Measurements from ENCODE around the gene COL9A3.

The COL9A3 gene

DNA sequence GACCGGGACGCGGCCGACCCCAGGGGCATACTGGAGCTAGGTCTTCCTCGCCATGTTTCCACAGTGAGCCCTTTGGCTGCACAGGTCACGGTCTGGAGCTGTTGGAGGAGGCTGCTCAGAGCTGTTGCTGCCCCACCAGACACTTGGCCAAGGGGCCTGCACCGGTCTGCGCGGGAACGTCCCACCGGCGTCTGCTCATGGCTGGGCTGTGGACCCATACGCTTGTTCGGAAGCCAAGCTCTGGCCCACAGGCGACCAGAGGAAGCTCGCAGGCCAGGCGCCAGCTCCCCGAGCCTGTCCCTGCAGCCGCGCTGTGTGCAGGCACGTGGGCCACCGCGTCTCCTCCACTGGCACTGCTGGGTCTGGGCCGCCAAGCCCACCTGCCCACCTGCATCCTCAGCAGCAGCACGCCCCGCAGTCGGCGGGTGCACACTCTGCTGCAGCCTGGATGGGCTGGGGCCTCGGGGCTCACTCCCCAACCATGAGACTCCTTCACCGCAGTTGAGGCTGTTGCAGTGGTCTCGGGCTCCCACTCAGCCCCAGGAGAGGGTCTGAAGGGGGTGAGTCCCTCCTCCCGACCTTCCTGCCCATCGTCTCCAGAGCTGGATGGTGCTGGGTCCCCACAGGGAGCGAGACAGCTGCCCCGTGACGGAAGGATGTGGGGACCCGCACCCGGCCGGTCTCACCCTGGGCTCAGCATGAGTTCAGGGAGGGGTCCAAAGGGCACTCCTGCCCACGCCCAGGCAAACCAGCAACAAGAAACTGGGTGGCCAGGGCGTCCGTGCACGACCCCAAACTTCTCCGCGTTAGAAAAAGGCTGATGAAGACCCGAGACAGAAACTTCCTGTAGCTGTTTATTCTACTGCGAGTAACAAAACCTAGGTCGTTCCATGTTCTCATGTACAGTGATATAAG, 60.3 kb downstream of the COL9A3 start:
- peak overlapping the region; percentile 53 for H2AK5ac ChIP-seq (ENCODE audit: low read depth, low read length)
- H2BK120ac ChIP-seq (ENCODE audit: low read depth, low read length) = no peak overlapping the region
- H2BK5ac ChIP-seq (ENCODE audit: low read length) = no peak overlapping the region
- H3K27me3 ChIP-seq (ENCODE audit: control insufficient read depth in 3 of 3, insufficient read depth in 3 of 3, low read depth in 1 of 3, low read length in 3 of 3) = peaks cover 0 to 6% (median 0%) of the 10 kb centered on the region in 3 experiments
- H2AFZ ChIP-seq (ENCODE audit: low read length) = no peak overlapping the region
- no peak for DNase-seq (ENCODE audit: low spot score)
- WGBS, 2 donors (ENCODE audit: extremely low coverage in 2 of 2, insufficient read length in 2 of 2, insufficient replicate concordance in 1 of 2) = no CpG with 5 or more reads among the region's 48 CpGs
- peak overlapping the region; percentile 53 for H3K9ac ChIP-seq (ENCODE audit: low read depth, low read length, poor library complexity)
- peak overlapping the region; percentile 53 for H3K18ac ChIP-seq (ENCODE audit: low read length)
- peaks cover 0 to 8% of the 10 kb centered on the region in 2 donors for H3K4me1 ChIP-seq (ENCODE audit: control insufficient read depth in 2 of 2, insufficient read depth in 1 of 2, low read depth in 1 of 2, low read length in 2 of 2)
- H3K79me1 ChIP-seq (ENCODE audit: low read depth, low read length) = no peaks in the 10 kb centered on the region
- H3K27ac ChIP-seq (replicated peaks; ENCODE audit: low read length) = peak overlapping the region; percentile 14
- no peak overlapping the region for H3K4me3 ChIP-seq (ENCODE audit: low read length in 2 of 2)
- H3K14ac ChIP-seq (ENCODE audit: low read length) = no peak overlapping the region
- no peak overlapping the region for H3K4me2 ChIP-seq (ENCODE audit: insufficient read depth, low read length, poor library complexity, severe bottlenecking)
- H2BK12ac ChIP-seq (ENCODE audit: low read length) = no peak overlapping the region
- no peak overlapping the region for H4K8ac ChIP-seq (ENCODE audit: low read depth, low read length)
- H3K4ac ChIP-seq (ENCODE audit: low read length) = no peak overlapping the region
- peaks cover 3 to 23% of the 10 kb centered on the region in 2 donors for H3K36me3 ChIP-seq (replicated peaks in 1 of 2; ENCODE audit: control insufficient read depth in 2 of 2, insufficient read depth in 2 of 2, low read length in 2 of 2)
- peak overlapping the region; percentile 74 for H2BK15ac ChIP-seq (ENCODE audit: low read length)
- H3K9me3 ChIP-seq (replicated peaks in 1 of 2; ENCODE audit: control insufficient read depth in 2 of 2, insufficient read depth in 1 of 2, low read depth in 1 of 2, low read length in 2 of 2) = no peaks in the 10 kb centered on the region
- H4K91ac ChIP-seq (ENCODE audit: low read depth, low read length, poor library complexity) = peak overlapping the region; percentile 33
- H3K23ac ChIP-seq (ENCODE audit: low read depth, low read length, poor library complexity) = peak overlapping the region; percentile 16

DNA sequence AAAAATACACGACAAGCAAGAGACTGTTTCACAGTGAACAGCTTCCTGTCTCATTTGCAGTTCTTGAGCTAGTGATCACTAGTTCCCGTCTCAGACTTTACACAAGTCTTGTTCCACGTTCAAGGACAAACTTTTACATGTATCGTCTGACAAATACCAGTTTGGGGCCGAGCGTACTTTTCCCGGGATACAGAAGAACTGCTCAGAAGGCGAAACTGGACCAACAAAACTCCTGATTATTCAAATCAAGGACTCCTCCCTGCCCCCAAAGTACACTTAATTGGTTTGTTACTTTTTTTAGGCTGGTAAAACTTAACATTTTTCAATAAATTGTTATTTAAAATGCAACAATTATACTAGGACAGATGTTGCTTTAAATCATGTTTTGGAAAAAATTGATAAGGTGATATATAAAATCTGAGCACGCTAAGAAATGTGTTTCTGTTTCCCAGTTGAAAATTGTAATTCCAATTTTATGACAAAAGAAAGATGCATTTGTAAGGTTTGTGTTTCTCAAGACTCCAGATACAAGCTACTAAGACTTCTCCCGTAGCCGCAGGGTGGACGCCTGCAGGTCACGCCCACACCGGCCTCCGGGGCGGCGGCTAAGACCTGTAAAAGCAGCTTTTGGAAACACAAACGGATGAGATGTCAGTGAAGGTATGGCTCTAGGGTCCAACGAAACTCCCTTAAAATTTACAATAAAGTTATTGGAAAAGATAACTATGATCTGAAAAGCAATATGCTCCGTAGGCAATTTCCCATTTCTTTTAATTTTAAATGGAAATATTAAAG, 61.6 kb downstream of the COL9A3 start:
- no peak overlapping the region for H2BK12ac ChIP-seq (ENCODE audit: low read length)
- peaks cover 0 to 8% of the 10 kb centered on the region in 2 donors for H3K4me1 ChIP-seq (ENCODE audit: control insufficient read depth in 2 of 2, insufficient read depth in 1 of 2, low read depth in 1 of 2, low read length in 2 of 2)
- no peaks in the 10 kb centered on the region for H3K9me3 ChIP-seq (replicated peaks in 1 of 2; ENCODE audit: control insufficient read depth in 2 of 2, insufficient read depth in 1 of 2, low read depth in 1 of 2, low read length in 2 of 2)
- H3K27me3 ChIP-seq (ENCODE audit: control insufficient read depth in 3 of 3, insufficient read depth in 3 of 3, low read depth in 1 of 3, low read length in 3 of 3) = peaks cover 0 to 6% (median 0%) of the 10 kb centered on the region in 3 experiments
- H3K79me1 ChIP-seq (ENCODE audit: low read depth, low read length) = no peaks in the 10 kb centered on the region
- no peak overlapping the region for H3K9ac ChIP-seq (ENCODE audit: low read depth, low read length, poor library complexity)
- H3K4me3 ChIP-seq (ENCODE audit: low read length in 2 of 2) = no peak overlapping the region
- DNase-seq (ENCODE audit: low spot score) = no peak
- no peak overlapping the region for H3K4ac ChIP-seq (ENCODE audit: low read length)
- H2BK120ac ChIP-seq (ENCODE audit: low read depth, low read length) = no peak overlapping the region
- H2AK5ac ChIP-seq (ENCODE audit: low read depth, low read length) = no peak overlapping the region
- no peak overlapping the region for H3K18ac ChIP-seq (ENCODE audit: low read length)
- peaks cover 3 to 28% of the 10 kb centered on the region in 2 donors for H3K36me3 ChIP-seq (replicated peaks in 1 of 2; ENCODE audit: control insufficient read depth in 2 of 2, insufficient read depth in 2 of 2, low read length in 2 of 2)
- H3K23ac ChIP-seq (ENCODE audit: low read depth, low read length, poor library complexity) = no peak overlapping the region
- no peak overlapping the region for H3K14ac ChIP-seq (ENCODE audit: low read length)
- no peak overlapping the region for H2BK5ac ChIP-seq (ENCODE audit: low read length)
- H2BK15ac ChIP-seq (ENCODE audit: low read length) = no peak overlapping the region
- no peak overlapping the region for H3K4me2 ChIP-seq (ENCODE audit: insufficient read depth, low read length, poor library complexity, severe bottlenecking)
- no peak overlapping the region for H4K91ac ChIP-seq (ENCODE audit: low read depth, low read length, poor library complexity)
- no CpG with 5 or more reads among the region's 20 CpGs for WGBS, 2 donors (ENCODE audit: extremely low coverage in 2 of 2, insufficient read length in 2 of 2, insufficient replicate concordance in 1 of 2)
- H3K27ac ChIP-seq (replicated peaks; ENCODE audit: low read length) = no peak overlapping the region
- H2AFZ ChIP-seq (ENCODE audit: low read length) = no peak overlapping the region
- H4K8ac ChIP-seq (ENCODE audit: low read depth, low read length) = no peak overlapping the region

DNA sequence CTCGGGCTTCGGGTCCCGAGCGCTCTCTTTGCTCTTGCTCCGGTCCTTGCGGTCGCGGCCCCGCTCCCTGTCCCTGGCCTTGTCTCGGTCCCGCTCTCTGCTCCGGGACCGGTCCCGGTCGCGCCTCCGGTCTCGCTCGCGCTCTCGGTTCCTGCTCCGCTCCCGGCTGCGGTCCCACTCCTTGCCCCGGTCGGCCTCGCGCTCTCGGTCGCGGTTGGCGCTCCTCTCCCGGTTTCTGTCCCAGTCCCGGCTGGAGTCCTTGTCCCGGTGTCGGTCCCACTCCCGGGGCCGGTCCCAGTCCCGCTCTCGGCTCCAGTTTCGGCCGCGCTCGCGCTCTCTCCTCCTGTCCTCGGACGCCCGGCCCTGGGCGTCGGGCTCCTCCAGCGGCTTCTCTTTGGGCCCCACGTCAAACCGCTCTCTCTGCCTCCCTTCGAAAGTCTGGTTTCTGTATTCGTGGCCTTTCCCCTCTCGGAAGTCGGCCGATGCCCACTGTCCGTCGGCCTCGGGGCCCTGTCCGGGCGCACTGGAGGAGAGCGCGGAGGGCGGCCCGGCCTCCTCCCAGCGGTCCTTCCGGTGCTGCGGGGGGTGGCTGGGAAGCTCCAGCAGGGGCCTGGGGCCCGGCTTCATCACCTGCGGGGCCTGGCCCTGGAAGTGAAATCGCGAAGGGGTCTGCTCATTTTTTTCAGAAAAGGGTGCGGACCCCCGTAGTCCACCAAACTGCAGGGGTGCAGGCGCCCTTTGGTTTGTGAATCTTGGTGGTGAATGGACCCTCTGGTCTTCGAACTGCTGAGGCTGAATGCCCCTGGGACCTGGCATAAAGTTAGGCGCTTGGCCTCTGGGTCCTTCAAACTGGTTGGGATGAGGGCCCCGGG, 62.7 kb downstream of the COL9A3 start:
- Histone ChIP-seq H3K18ac (ENCODE audit: low read length) (peak overlapping the region; percentile 94), H2AK5ac (ENCODE audit: low read depth, low read length) (peak overlapping the region; percentile 90), H3K9me3 (replicated peaks in 1 of 2; ENCODE audit: control insufficient read depth in 2 of 2, insufficient read depth in 1 of 2, low read depth in 1 of 2, low read length in 2 of 2) (no peaks in the 10 kb centered on the region), H3K79me1 (ENCODE audit: low read depth, low read length) (no peaks in the 10 kb centered on the region), H2AFZ (ENCODE audit: low read length) (no peak overlapping the region), H3K9ac (ENCODE audit: low read depth, low read length, poor library complexity) (peak overlapping the region; percentile 21), H2BK12ac (ENCODE audit: low read length) (peak overlapping the region; percentile 10), H2BK15ac (ENCODE audit: low read length) (peak overlapping the region; percentile 85), H2BK120ac (ENCODE audit: low read depth, low read length) (no peak overlapping the region), H3K27me3 (ENCODE audit: control insufficient read depth in 3 of 3, insufficient read depth in 3 of 3, low read depth in 1 of 3, low read length in 3 of 3) (peaks cover 0 to 6% (median 0%) of the 10 kb centered on the region in 3 experiments), H4K91ac (ENCODE audit: low read depth, low read length, poor library complexity) (no peak overlapping the region), H3K4me2 (ENCODE audit: insufficient read depth, low read length, poor library complexity, severe bottlenecking) (peak overlapping the region; percentile 45), H3K27ac (replicated peaks; ENCODE audit: low read length) (no peak overlapping the region), H3K23ac (ENCODE audit: low read depth, low read length, poor library complexity) (peak overlapping the region; percentile 65), H3K4me1 (ENCODE audit: control insufficient read depth in 2 of 2, insufficient read depth in 1 of 2, low read depth in 1 of 2, low read length in 2 of 2) (peaks cover 0 to 6% of the 10 kb centered on the region in 2 donors), H3K4ac (ENCODE audit: low read length) (no peak overlapping the region), H4K8ac (ENCODE audit: low read depth, low read length) (no peak overlapping the region), H2BK5ac (ENCODE audit: low read length) (peak overlapping the region; percentile 3), H3K4me3 (ENCODE audit: low read length in 2 of 2) (peak overlapping the region in 1 of 2 donors; percentile 61), H3K36me3 (replicated peaks in 1 of 2; ENCODE audit: control insufficient read depth in 2 of 2, insufficient read depth in 2 of 2, low read length in 2 of 2) (peaks cover 3 to 28% of the 10 kb centered on the region in 2 donors), H3K14ac (ENCODE audit: low read length) (peak overlapping the region; percentile 38)
- no CpG with 5 or more reads among the region's 80 CpGs for WGBS, 2 donors (ENCODE audit: extremely low coverage in 2 of 2, insufficient read length in 2 of 2, insufficient replicate concordance in 1 of 2)
- DNase-seq (ENCODE audit: low spot score) = no peak

Measured in neuronal stem cell (in vitro differentiated cells).